UCSD-AML1 (cell line): ENCODE data around the gene SNRNP25.
"Not testable (repeated sequence)": the region's sequence is repeated elsewhere in the genome, so short reads cannot be mapped to it uniquely, and the experiment has no call there.

ENCODE experiments used
- DNase-seq: peaks from one replicate; lab custom pipeline; 2025; ENCODE audit not compliant: unreplicated experiment; lab: John Stamatoyannopoulos, UW

The SNRNP25 gene

GRCh38 chr16:41439-42068 is 12.1 kb upstream of the SNRNP25 start:
- DNase-seq, result no peak

GRCh38 chr16:42069-42457 is 11.6 kb upstream of the SNRNP25 start:
- no peak for DNase-seq

- no peak for DNase-seq
Observed at GRCh38 chr16:42691-43090, 10.9 kb upstream of the SNRNP25 start.

- DNase-seq, result no peak
Observed at GRCh38 chr16:43294-43693, 10.3 kb upstream of the SNRNP25 start.

GRCh38 chr16:44655-45054 is 9.0 kb upstream of the SNRNP25 start:
- DNase-seq, result no peak

GRCh38 chr16:45454-45853 is 8.2 kb upstream of the SNRNP25 start:
- DNase-seq, result no peak

- DNase-seq, result not testable (repeated sequence)
Observed at GRCh38 chr16:46510-46909, 7.1 kb upstream of the SNRNP25 start.

GRCh38 chr16:47234-47633 is 6.4 kb upstream of the SNRNP25 start:
- DNase-seq, result no peak

GRCh38 chr16:50769-51591 is 2.6 kb upstream of the SNRNP25 start:
- DNase-seq, result no peak

- DNase-seq, result no peak
Observed at GRCh38 chr16:54237-54581, 581 bp downstream of the SNRNP25 start.

GRCh38 chr16:55571-56136 is 2.0 kb downstream of the SNRNP25 start:
- DNase-seq, result no peak

- no peak for DNase-seq
Observed at GRCh38 chr16:56231-56927, 2.8 kb downstream of the SNRNP25 start.

- no peak for DNase-seq
Observed at GRCh38 chr16:57711-58110, 4.1 kb downstream of the SNRNP25 start.

GRCh38 chr16:58491-59439 is 5.1 kb downstream of the SNRNP25 start:
- DNase-seq, result no peak

GRCh38 chr16:59440-60059 is 5.9 kb downstream of the SNRNP25 start:
- DNase-seq, result no peak

GRCh38 chr16:60166-60565 is 6.5 kb downstream of the SNRNP25 start:
- no peak for DNase-seq

- no peak for DNase-seq
Observed at GRCh38 chr16:60929-61878, 7.6 kb downstream of the SNRNP25 start.

- DNase-seq, result no peak
Observed at GRCh38 chr16:61879-62281, 8.3 kb downstream of the SNRNP25 start.

- no peak for DNase-seq
Observed at GRCh38 chr16:62283-62967, 8.8 kb downstream of the SNRNP25 start.
